Liver (tissue), 9 donors: Measurements from ENCODE around the gene LIPC. TPM values are rescaled to one million over a fixed set of nuclear protein-coding genes. Genes with fewer than 3 reads are reported as not detected.

Source experiments
- DNase-seq: peaks from one replicate; pipeline ENCODE4 v3.0.0-alpha.2; 2017; ENCODE audit warnings: low spot score
- H3K27ac ChIP-seq, 2 donors: one replicate each; pipeline ENCODE4 v1.7.0; 2013; ENCODE audit warnings: inconsistent platforms in 2 of 2, low read length in 2 of 2, control low read depth in 1 of 2, low read depth in 1 of 2, mild to moderate bottlenecking in 1 of 2
- H3K27me3 ChIP-seq, 4 donors: one replicate each; pipeline versions ENCODE4 v1.6.1 to v1.7.0; 2013; ENCODE audit warnings: low read length in 3 of 4, inconsistent platforms in 1 of 4, mild to moderate bottlenecking in 1 of 4, moderate library complexity in 1 of 4; ENCODE audit not compliant: control insufficient read depth in 4 of 4, insufficient read depth in 4 of 4
- H3K36me3 ChIP-seq, 4 donors: one replicate each; pipeline versions ENCODE4 v1.6.1 to v1.7.0; 2013; ENCODE audit warnings: low read length in 3 of 4, mild to moderate bottlenecking in 3 of 4, low read depth in 1 of 4, moderate library complexity in 1 of 4; ENCODE audit not compliant: control insufficient read depth in 4 of 4, insufficient read depth in 3 of 4
- H3K4me1 ChIP-seq, 4 donors: one replicate each; pipeline versions ENCODE4 v1.6.1 to v1.7.0; 2013; ENCODE audit warnings: low read length in 3 of 4, mild to moderate bottlenecking in 3 of 4, moderate library complexity in 1 of 4; ENCODE audit not compliant: control insufficient read depth in 4 of 4, insufficient read depth in 4 of 4
- H3K4me3 ChIP-seq, 3 donors: one replicate each; pipeline versions ENCODE4 v1.6.1 to v1.7.0; 2013; ENCODE audit warnings: low read length in 3 of 3, control low read depth in 1 of 3, low read depth in 1 of 3, mild to moderate bottlenecking in 1 of 3
- H3K9ac ChIP-seq, 2 donors: one replicate each; pipeline ENCODE4 v1.7.0; 2013; ENCODE audit warnings: low read length in 2 of 2, mild to moderate bottlenecking in 2 of 2, moderate library complexity in 2 of 2, control low read depth in 1 of 2, low read depth in 1 of 2
- H3K9me3 ChIP-seq, 4 donors: one replicate each; pipeline versions ENCODE4 v1.6.1 to v1.7.0; 2013; ENCODE audit warnings: low read length in 3 of 4; ENCODE audit not compliant: control insufficient read depth in 4 of 4
- ATF3 ChIP-seq: IDR thresholded peaks from 2 replicates; pipeline ENCODE4 v1.6.1; 2016; ENCODE audit warnings: antibody characterized with exemption
- CTCF ChIP-seq: fragments of 150-350 bp; IDR thresholded peaks from 2 replicates; pipeline ENCODE4 v1.5.1; 2017; ENCODE audit warnings: improper control_type of control experiment, low read depth, low read length; ENCODE audit not compliant: missing input control
- EGR1 ChIP-seq, 2 donors: IDR thresholded peaks; 2 replicates each; pipeline ENCODE4 v1.6.1; 2016 to 2018; ENCODE audit warnings: antibody characterized with exemption in 2 of 2, low read depth in 2 of 2
- FOXA1 ChIP-seq: IDR thresholded peaks from 2 replicates; pipeline ENCODE4 v1.6.1; 2016; ENCODE audit warnings: antibody characterized with exemption
- FOXA2 ChIP-seq: IDR thresholded peaks from 2 replicates; pipeline ENCODE4 v1.6.1; 2016; ENCODE audit warnings: antibody characterized with exemption
- GABPA ChIP-seq, 2 donors: IDR thresholded peaks in 1 of 2; conservative IDR thresholded peaks in 1 of 2; 2 replicates each; pipeline ENCODE4 v1.6.1; 2016; ENCODE audit warnings: antibody characterized with exemption in 2 of 2, mild to moderate bottlenecking in 1 of 2, moderate library complexity in 1 of 2
- HNF4A ChIP-seq, 2 donors: conservative IDR thresholded peaks; 2 replicates each; pipeline ENCODE4 v1.6.1; 2016; ENCODE audit warnings: antibody characterized with exemption in 2 of 2, mild to moderate bottlenecking in 2 of 2
- HNF4G ChIP-seq: IDR thresholded peaks from 2 replicates; pipeline ENCODE4 v1.6.1; 2016; ENCODE audit warnings: antibody characterized with exemption
- JUND ChIP-seq, 2 donors: IDR thresholded peaks; 2 replicates each; pipeline ENCODE4 v1.6.1; 2016; ENCODE audit warnings: antibody characterized with exemption in 2 of 2
- MAX ChIP-seq: IDR thresholded peaks from 2 replicates; pipeline ENCODE4 v1.6.1; 2016; ENCODE audit warnings: antibody characterized with exemption
- NR2F2 ChIP-seq: IDR thresholded peaks from 2 replicates; pipeline ENCODE4 v1.6.1; 2016; ENCODE audit warnings: antibody characterized with exemption
- RAD21 ChIP-seq, 2 donors: IDR thresholded peaks; 2 replicates each; pipeline ENCODE4 v1.6.1; 2016; ENCODE audit warnings: antibody characterized with exemption in 2 of 2, mild to moderate bottlenecking in 2 of 2
- REST ChIP-seq: IDR thresholded peaks from 2 replicates; pipeline ENCODE4 v1.6.1; 2016; ENCODE audit warnings: antibody characterized with exemption, mild to moderate bottlenecking
- RXRA ChIP-seq, 2 donors: IDR thresholded peaks; 2 replicates each; pipeline ENCODE4 v1.6.1; 2017 to 2018; ENCODE audit warnings: antibody characterized with exemption in 2 of 2, mild to moderate bottlenecking in 1 of 2
- SP1 ChIP-seq: IDR thresholded peaks from 2 replicates; pipeline ENCODE4 v1.6.1; 2018; ENCODE audit warnings: antibody characterized with exemption, mild to moderate bottlenecking
- TAF1 ChIP-seq: conservative IDR thresholded peaks from 2 replicates; pipeline ENCODE4 v1.6.1; 2016; ENCODE audit warnings: antibody characterized with exemption, mild to moderate bottlenecking
- YY1 ChIP-seq: IDR thresholded peaks from 2 replicates; pipeline ENCODE4 v1.6.1; 2016; ENCODE audit warnings: antibody characterized with exemption, mild to moderate bottlenecking
- ZBTB33 ChIP-seq: IDR thresholded peaks from 2 replicates; pipeline ENCODE4 v1.6.1; 2016; ENCODE audit warnings: antibody characterized with exemption
- WGBS: extraction: QIAGEN DNeasy Blood & Tissue Kit; methylation state at CpG from one replicate; pipeline ENCODE4 v1.1.7; 2013; 5-methylcytosine and 5-hydroxymethylcytosine counted together
- polyA plus RNA-seq, 2 donors: library from polyadenylated mRNA; stranded (reverse) in 1 of 2; unstranded in 1 of 2; fragments of 200-250 nt in 1 of 2; fragments of >200 nt in 1 of 2; fragmentation: Nextera tagmentation in 1 of 2; extraction: Ambion mirVana in 1 of 2; gene quantifications; one replicate each; pipeline versions ENCODE4 v1.2.1 to v1.2.3, GENCODE V29; 2013 to 2015
- total RNA-seq, 2 donors: library from RNA; depleted of rRNA; stranded (reverse); fragments of >200 nt; gene quantifications; one replicate each; pipeline ENCODE4 v1.2.3, GENCODE V29; 2014
- donor health status: healthy.
- donor health status: healthy.
- donor health status: healthy.
- donor health status: healthy.
- donor health status: healthy.

LIPC gene
- total and polyA plus RNA-seq, 4 donors: 60.1 to 268 (median 131) TPM

GRCh38 chr15:58546635-58547627 lies 115.1 kb downstream of the LIPC start:
- DNase-seq: no peak
- H3K36me3 ChIP-seq: peaks cover 0 to 34% (median 14%) of the 10 kb centered on the region in 4 donors
- TF ChIP-seq HNF4A (conservative IDR thresholded peaks at IDR 0.05): peak; percentile 63 to 79
- TF ChIP-seq TAF1: no peak
- TF ChIP-seq MAX: peak; percentile 51
- TF ChIP-seq RXRA (IDR thresholded peaks at IDR 0.05): peak; percentile 63 to 79
- peak; percentile 38 for TF ChIP-seq SP1
- TF ChIP-seq HNF4G: no peak
- peak; percentile 51 for TF ChIP-seq YY1
- TF ChIP-seq RAD21 (IDR thresholded peaks at IDR 0.05): peak; percentile 51 to 56
- TF ChIP-seq JUND (IDR thresholded peaks at IDR 0.05): peak; percentile 39 to 79
- TF ChIP-seq FOXA2: no peak
- TF ChIP-seq EGR1 (IDR thresholded peaks at IDR 0.05; ENCODE audit: low read depth in 2 of 2): no peak
- peak; percentile 26 for TF ChIP-seq ZBTB33
- TF ChIP-seq REST: no peak
- TF ChIP-seq CTCF: no peak
- peak; percentile 33 for TF ChIP-seq ATF3
- TF ChIP-seq FOXA1: no peak
- no peak for TF ChIP-seq NR2F2
- no peak for TF ChIP-seq GABPA (IDR thresholded peaks at IDR 0.05 in 1 of 2, conservative IDR thresholded peaks at IDR 0.05 in 1 of 2)
- H3K27me3 ChIP-seq: no peaks in the 10 kb centered on the region
- peak overlapping the region; percentile 62 to 66 for H3K27ac ChIP-seq
- H3K9ac ChIP-seq: no peak overlapping the region
- WGBS: 66% methylated on average over 13 of the region's 13 CpGs
- no peaks in the 10 kb centered on the region for H3K9me3 ChIP-seq
- peaks cover 0 to 12% (median 8%) of the 10 kb centered on the region in 4 donors for H3K4me1 ChIP-seq
- H3K4me3 ChIP-seq: no peak overlapping the region
